Measurements from ENCODE around the gene FLOT2.
"Not testable (repeated sequence)": the region's sequence is repeated elsewhere in the genome, so short reads cannot be mapped to it uniquely, and the experiment has no call there.

FLOT2 gene

GRCh38 chr17:28917029-28917428 is 19.5 kb upstream of the FLOT2 start:
- no peak for DNase-seq

GRCh38 chr17:28916302-28916934 is 18.9 kb upstream of the FLOT2 start:
- no peak for DNase-seq

GRCh38 chr17:28912938-28913333 is 15.4 kb upstream of the FLOT2 start:
- no peak for DNase-seq

- DNase-seq, result no peak
These were observed 14.9 kb upstream of the FLOT2 start for GRCh38 chr17:28912281-28912937.

- no peak for DNase-seq
These were observed 14.0 kb upstream of the FLOT2 start for GRCh38 chr17:28911411-28912045.

- DNase-seq, result no peak
These were observed 13.0 kb upstream of the FLOT2 start for GRCh38 chr17:28910534-28910933.

GRCh38 chr17:28908640-28909167 is 11.2 kb upstream of the FLOT2 start:
- no peak for DNase-seq

GRCh38 chr17:28907709-28908475 is 10.4 kb upstream of the FLOT2 start:
- DNase-seq, result no peak

GRCh38 chr17:28906706-28907438 is 9.3 kb upstream of the FLOT2 start:
- DNase-seq, result no peak

GRCh38 chr17:28906276-28906675 is 8.7 kb upstream of the FLOT2 start:
- DNase-seq, result no peak

- no peak for DNase-seq
These were observed 7.3 kb upstream of the FLOT2 start for GRCh38 chr17:28904800-28905199.

- DNase-seq, result not testable (repeated sequence)
These were observed 6.0 kb upstream of the FLOT2 start for GRCh38 chr17:28903546-28903841.

- DNase-seq, result peak; percentile 97
These were observed 5.4 kb upstream of the FLOT2 start, which contains the start of gene DHRS13 for GRCh38 chr17:28902819-28903545. Gene DHRS13, minus strand, starts transcription at chr17:28903079. Its CDS starts 135 bp downstream, at chr17:28902944.

- peak; percentile 98 for DNase-seq
These were observed 4.6 kb upstream of the FLOT2 start for GRCh38 chr17:28901866-28902818.

GRCh38 chr17:28900986-28901726 is 3.6 kb upstream of the FLOT2 start:
- DNase-seq, result no peak

- no peak for DNase-seq
These were observed 1.8 kb upstream of the FLOT2 start for GRCh38 chr17:28899212-28899815.

GRCh38 chr17:28898527-28898955 is 1.0 kb upstream of the FLOT2 start:
- DNase-seq, result no peak

- no peak for DNase-seq
These were observed 415 bp upstream of the FLOT2 start for GRCh38 chr17:28897769-28898526.

All from right kidney (tissue), 1 donor.